Stimulated activated CD4-positive, alpha-beta T cell treated with anti-CD3 and anti-CD28 coated beads, Interleukin-1b, Interleukin-23, amount 100 ng/mL, for 4 hours (primary cell): ENCODE results near the gene PRKACG.
A peak's percentile ranks its signal among the peaks of the same experiment; 100 is the strongest.
"Not testable (repeated sequence)": the region's sequence is repeated elsewhere in the genome, so short reads cannot be mapped to it uniquely, and the experiment has no call there.

Source experiments
- DNase-seq, 2 donors: peaks; one replicate each; pipeline ENCODE4 v3.0.0-alpha.2; 2020; ENCODE audit warnings: low read depth in 2 of 2

The PRKACG gene

GRCh38 chr9:69027355-69028097 is 13.6 kb upstream of the PRKACG start:
- DNase-seq = no peak

DNA sequence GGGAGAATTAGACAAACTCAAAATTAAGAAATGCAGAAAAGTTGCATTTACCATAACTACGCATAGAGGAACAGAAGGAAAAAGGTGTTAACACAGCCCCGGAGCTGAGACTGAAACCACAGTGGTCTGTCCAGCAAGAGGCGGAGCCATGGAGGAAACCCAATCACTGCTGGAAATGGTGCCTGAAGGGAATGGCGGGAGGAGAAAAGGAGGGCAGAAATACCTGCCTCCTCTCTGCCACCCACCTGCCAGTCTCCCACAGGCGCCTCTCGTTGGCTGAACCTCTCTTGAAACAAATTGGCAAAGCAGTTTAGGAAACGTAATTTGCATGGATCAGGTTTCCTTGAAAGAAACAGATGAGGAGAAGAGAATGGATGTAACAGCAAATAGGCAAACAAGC is 9.7 kb upstream of the PRKACG start:
- DNase-seq = no peak

DNA sequence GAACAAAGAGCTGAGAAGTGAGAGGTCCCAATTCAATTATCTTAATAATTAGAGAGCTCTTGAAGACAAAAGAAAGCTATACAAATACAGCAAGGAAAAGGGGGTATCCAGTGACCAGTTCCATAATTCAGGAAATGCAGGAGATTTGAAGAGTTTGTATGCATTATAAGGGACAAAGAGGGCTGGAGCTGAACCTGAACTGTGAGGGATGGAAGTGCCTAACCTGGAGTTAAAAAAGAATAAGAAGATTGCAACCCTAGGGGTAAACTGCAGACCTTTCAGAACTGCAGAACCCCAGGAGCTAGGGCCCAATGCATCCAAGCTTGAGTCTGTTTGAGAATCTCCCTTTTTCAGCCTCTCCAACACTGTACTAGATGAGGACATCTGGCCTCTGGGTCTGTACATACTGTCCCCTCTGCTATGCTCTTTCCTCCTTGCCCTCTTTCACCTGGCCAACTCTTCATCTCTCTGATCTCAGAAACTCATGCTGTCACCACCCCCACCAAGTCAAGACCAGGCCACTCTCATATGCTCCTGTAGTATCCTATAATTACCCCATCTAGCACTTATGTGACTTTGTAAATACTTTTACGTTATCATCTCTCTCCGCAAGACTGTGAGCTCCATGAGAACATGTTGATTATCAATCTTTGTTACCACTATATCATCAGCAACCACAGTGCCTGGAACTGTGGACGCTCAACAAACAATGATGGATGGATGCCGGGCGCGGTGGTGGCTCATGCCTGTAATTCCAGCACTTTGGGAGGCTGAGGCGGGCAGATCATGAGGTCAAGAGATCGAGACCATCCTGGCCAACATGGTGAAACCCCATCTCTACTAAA is 6.6 kb upstream of the PRKACG start:
- DNase-seq = no peak

- DNase-seq = no peak
Observed at GRCh38 chr9:69019808-69020207, 5.9 kb upstream of the PRKACG start.

DNA sequence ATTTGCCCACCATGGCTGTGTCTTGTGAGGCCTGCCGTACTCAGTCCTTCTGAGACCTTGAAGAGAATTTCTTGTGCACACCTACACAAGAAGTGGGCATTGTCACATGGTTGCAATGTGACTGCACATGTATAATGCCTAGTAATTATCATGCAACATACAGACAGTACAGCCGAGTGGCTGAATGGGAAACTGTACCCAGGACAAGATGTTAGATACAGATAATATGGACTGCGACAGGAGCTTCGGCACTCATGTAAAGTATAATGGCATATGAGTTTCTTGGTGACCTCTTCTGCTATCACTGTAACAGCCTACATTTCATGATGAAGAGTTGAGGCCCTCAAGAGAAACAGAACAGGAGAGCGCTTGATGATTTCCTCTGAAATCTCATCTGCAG is 4.8 kb upstream of the PRKACG start:
- DNase-seq = no peak

- no peak for DNase-seq
Observed at GRCh38 chr9:69016191-69017096, 2.5 kb upstream of the PRKACG start.

GRCh38 chr9:69013382-69013727 is 558 bp downstream of the PRKACG start:
- DNase-seq = no peak

- DNase-seq = no peak
Observed at GRCh38 chr9:69012696-69013381, 1.1 kb downstream of the PRKACG start.

- no peak for DNase-seq
Observed at GRCh38 chr9:69009708-69010107, 4.2 kb downstream of the PRKACG start.

DNA sequence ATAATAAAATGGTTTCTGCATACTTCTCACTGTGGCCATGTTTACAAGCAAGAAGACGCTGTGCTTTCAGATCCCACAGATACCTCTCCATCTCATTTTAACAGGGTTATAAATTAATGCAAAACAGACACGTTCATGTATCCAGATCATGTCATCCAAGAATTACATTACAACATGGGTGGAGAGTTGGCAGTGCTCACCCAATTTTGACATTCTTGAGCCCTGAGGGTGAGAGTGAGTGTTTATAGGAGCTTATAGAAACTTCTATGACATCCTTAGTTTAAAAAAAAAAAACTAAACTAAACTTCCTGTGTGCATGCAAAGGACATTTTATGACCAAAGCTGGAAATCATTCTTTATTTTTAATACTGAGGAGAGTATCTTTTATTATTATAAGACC is 9.1 kb downstream of the PRKACG start:
- DNase-seq = no peak

- DNase-seq = no peak
Observed at GRCh38 chr9:69003051-69003450, 10.9 kb downstream of the PRKACG start.

- no peak for DNase-seq
Observed at GRCh38 chr9:69001921-69002320, 12.0 kb downstream of the PRKACG start.

GRCh38 chr9:68999393-69000105 is 14.4 kb downstream of the PRKACG start:
- peak; percentile 11 to 53 for DNase-seq

DNA sequence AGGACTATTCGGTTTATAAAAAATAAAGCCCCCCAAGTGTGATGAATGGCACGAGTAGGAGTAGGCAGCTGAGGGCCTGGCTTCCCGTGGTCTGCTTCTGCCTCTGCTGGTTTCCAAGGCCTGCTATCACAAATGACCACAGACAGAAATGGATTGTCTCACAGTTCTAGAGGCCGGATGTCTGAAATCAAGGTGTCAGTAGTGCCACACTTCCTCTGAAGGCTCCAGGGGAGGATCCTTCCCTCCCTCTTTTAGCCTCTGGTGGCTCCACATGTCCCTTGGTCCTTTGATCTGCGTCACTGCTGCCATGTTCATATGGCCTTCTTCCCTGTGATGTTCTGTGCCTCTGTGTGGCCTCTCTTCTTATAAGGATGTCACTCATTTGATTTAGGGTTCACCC is 15.1 kb downstream of the PRKACG start:
- no peak for DNase-seq

- DNase-seq = no peak
Observed at GRCh38 chr9:68998385-68998784, 15.5 kb downstream of the PRKACG start.

DNA sequence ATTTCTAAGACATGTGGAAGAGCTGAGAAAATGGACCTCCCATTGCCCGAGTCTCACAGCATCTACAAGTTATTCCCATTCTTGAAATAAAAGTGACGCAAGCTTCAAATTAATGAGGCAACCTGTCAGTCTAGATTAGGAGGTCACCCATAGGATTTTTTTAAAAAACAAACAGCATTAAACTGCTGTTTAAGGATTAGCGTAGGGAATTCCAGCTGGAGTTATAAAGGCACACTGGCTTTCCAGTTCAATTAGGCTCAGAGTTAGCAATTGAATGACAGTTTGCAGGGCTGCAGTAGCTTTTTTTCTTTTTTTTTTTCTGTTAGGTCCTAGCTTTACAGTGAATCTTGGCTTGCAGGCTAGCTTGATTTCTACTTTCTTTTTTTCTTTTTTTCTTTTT is 16.2 kb downstream of the PRKACG start:
- no peak for DNase-seq

DNA sequence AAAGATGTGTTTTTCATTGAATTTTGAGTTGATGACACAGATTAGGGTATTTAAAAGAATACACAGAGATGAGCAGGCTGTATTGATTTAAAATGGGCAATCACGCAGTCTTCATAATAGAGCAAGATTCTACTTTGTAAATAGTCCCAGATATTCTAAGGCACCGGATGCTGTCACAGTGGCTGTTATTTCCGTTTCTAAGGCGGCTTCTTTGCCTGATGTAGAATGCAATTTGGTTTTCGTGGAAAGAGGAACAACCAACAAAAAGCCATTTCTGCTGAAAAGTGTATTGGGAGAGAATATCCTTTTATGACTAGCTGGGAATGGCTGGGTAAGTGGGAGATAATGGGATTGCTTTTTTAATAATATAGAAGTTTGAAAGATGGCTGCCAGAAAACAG is 17.5 kb downstream of the PRKACG start:
- no peak for DNase-seq

- no peak for DNase-seq
Observed at GRCh38 chr9:68995776-68996175, 18.1 kb downstream of the PRKACG start.

GRCh38 chr9:68991457-68991856 is 22.5 kb downstream of the PRKACG start:
- no peak for DNase-seq

GRCh38 chr9:68986949-68987348 is 27.0 kb downstream of the PRKACG start:
- DNase-seq = not testable (repeated sequence)
